Keratinocyte (primary cell): Measurements from ENCODE around the gene MARCHF10.

ENCODE experiments used
- CTCF ChIP-seq, 3 experiments: IDR thresholded peaks in 1 of 3; conservative IDR thresholded peaks in 1 of 3; optimal IDR thresholded peaks in 1 of 3; 2 replicates in 2 of 3; 3 replicates in 1 of 3; pipeline versions ENCODE3 to v1.5.1; 2011; ENCODE audit warnings: low read length in 3 of 3, mild to moderate bottlenecking in 3 of 3, moderate library complexity in 2 of 3, control low read depth in 1 of 3, inconsistent platforms in 1 of 3; ENCODE audit not compliant: insufficient read depth in 2 of 3; ENCODE audit errors: extremely low read depth in 1 of 3
- EZH2 ChIP-seq: IDR thresholded peaks from one replicate; pipeline ENCODE4 v1.6.1; 2012; ENCODE audit warnings: inconsistent platforms, mild to moderate bottlenecking, low read length, moderate library complexity

DNA sequence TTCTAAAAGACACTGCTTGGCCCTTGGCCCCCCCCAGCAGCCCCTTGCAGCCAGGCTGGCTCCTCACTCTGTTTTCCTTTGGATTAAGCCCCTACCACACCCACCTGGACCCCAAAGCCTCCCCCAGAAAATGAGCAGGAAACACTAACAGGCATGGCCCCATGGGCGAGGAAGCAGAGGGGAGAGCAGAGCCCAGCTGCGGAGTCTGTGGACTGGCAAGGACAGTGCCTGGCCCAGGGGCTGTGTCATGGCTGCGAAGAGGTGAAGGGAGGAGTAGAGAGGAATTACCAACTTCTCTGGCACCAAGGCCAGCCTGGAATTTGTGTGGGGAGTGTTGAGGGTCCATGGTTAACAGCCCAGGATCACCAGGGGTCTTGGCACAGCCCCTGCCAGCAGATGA is 133.3 kb downstream of the MARCHF10 start:
- TF ChIP-seq CTCF (optimal IDR thresholded peaks at IDR 0.05 in 1 of 3, IDR thresholded peaks at IDR 0.05 in 1 of 3, conservative IDR thresholded peaks at IDR 0.05 in 1 of 3; ENCODE audit: extremely low read depth in 1 of 3, insufficient read depth in 2 of 3, low read length in 3 of 3) (no peak), EZH2 (no peak)
